GM23248 (cell line): ENCODE data around the gene TRMT2A.

Source experiments
- EZH2 ChIP-seq: fragments of 200-600 bp; sonication (generic); IDR thresholded peaks from 2 replicates; pipeline ENCODE4 v1.6.1; 2018; ENCODE audit warnings: antibody characterized with exemption, mild to moderate bottlenecking; ENCODE audit not compliant: insufficient read depth, poor library complexity, severe bottlenecking
- EZH2phosphoT487 ChIP-seq: fragments of 200-600 bp; sonication (generic); IDR thresholded peaks from 2 replicates; pipeline ENCODE4 v1.6.1; 2018; ENCODE audit warnings: antibody characterized with exemption, moderate library complexity, mild to moderate bottlenecking, low read depth; ENCODE audit not compliant: insufficient read depth

- TF ChIP-seq EZH2 (no peak), EZH2phosphoT487 (no peak)
Measured at GRCh38 chr22:20130319-20130718, 13.3 kb upstream of the TRMT2A start.
